Neural progenitor cell (in vitro differentiated cells): Measurements from ENCODE around the gene MYLK3.

Experiments used
- CTCF ChIP-seq: fragments of 200-600 bp; sonication (generic); IDR thresholded peaks from 2 replicates; pipeline ENCODE4 v1.5.1; 2017; ENCODE audit warnings: antibody characterized with exemption, mild to moderate bottlenecking
- EZH2 ChIP-seq: fragments of 200-600 bp; sonication (generic); IDR thresholded peaks from 2 replicates; pipeline ENCODE4 v1.6.1; 2017; ENCODE audit warnings: antibody characterized with exemption, mild to moderate bottlenecking, moderate library complexity

GRCh38 chr16:46691726-46692125, 56.4 kb downstream of the MYLK3 start:
- no peak for TF ChIP-seq CTCF
- TF ChIP-seq EZH2, result no peak
